Right lobe of liver (tissue), 6 donors: ENCODE measurements around the gene URAD. TPM values are rescaled to one million over a fixed set of nuclear protein-coding genes. Genes with fewer than 3 reads are reported as not detected.
A peak's percentile ranks its signal among the peaks of the same experiment; 100 is the strongest.

ENCODE experiments used
- ATAC-seq, 4 donors: fragments of 200-7000 bp; cut with Tn5 transposase; one replicate each; pipeline ENCODE4 v1.9.1; 2020; ENCODE audit warnings: mild to moderate bottlenecking in 4 of 4, moderate library complexity in 4 of 4
- DNase-seq, 3 donors: peaks; one replicate each; pipeline ENCODE4 v3.0.0-alpha.2; 2020
- H3K27ac ChIP-seq, 3 donors: fragments of 200-600 bp; one replicate each; pipeline ENCODE4 v1.8.0; 2022
- H3K27me3 ChIP-seq, 2 donors: fragments of 200-600 bp; one replicate each; pipeline ENCODE4 v1.8.0; 2022
- H3K36me3 ChIP-seq, 4 donors: fragments of 200-600 bp; sonication (generic) in 1 of 4; one replicate each; pipeline versions ENCODE4 v1.5.1 to v1.8.0; 2017 to 2022; ENCODE audit warnings: control low read depth in 1 of 4
- H3K4me1 ChIP-seq, 4 donors: fragments of 200-600 bp; sonication (generic) in 1 of 4; one replicate each; pipeline versions ENCODE4 v1.5.1 to v1.8.0; 2017 to 2022; ENCODE audit warnings: control low read depth in 1 of 4
- H3K4me3 ChIP-seq, 3 donors: fragments of 200-600 bp; one replicate each; pipeline ENCODE4 v1.8.0; 2022
- H3K9me3 ChIP-seq, 4 donors: fragments of 200-600 bp; sonication (generic) in 1 of 4; one replicate each; pipeline versions ENCODE4 v1.5.1 to v1.8.0; 2017 to 2022; ENCODE audit warnings: control low read depth in 1 of 4
- CTCF ChIP-seq, 4 donors: fragments of 200-600 bp in 3 of 4; fragments of 450-650 bp in 1 of 4; IDR thresholded peaks; one replicate each; pipeline versions ENCODE4 v1.5.1 to v1.8.0; 2016 to 2022; ENCODE audit warnings: antibody characterized with exemption in 4 of 4, mild to moderate bottlenecking in 2 of 4
- POLR2A ChIP-seq: fragments of 450-650 bp; IDR thresholded peaks from one replicate; pipeline ENCODE4 v1.6.1; 2017; ENCODE audit warnings: antibody characterized with exemption, mild to moderate bottlenecking
- WGBS: methylation state at CpG from one replicate; pipeline ENCODE4 v1.1.6; 2018; ENCODE audit warnings: low coverage, low lambda C conversion rate; ENCODE audit not compliant: insufficient coverage; ENCODE audit errors: missing lambda C conversion rate; 5-methylcytosine and 5-hydroxymethylcytosine counted together
- intact Hi-C, 2 donors: fragments of 100-400 bp; cut with DNase I; formaldehyde crosslinking; loops; one replicate each; pipeline versions ENCODE4 v1.11.2 to v1.14.1; 2022
- total RNA-seq, 6 experiments: library from RNA; depleted of rRNA in 2 of 6; stranded (reverse); fragments of >200 nt in 2 of 6; fragmentation: NEBNext Ultra II Directional in 3 of 6; extraction: Animal tissue kit (Norgen Biotek cat#: 25700) in 3 of 6; gene quantifications; one replicate each; pipeline versions ENCODE4 v1.1.0 to v1.2.4, GENCODE V29; 2016 to 2023
- donor health status: DM: no; HTN: yes; CAD: no.
- donor health status: DM: no; HTN: no; CAD: no.
- donor health status: DM: no; HTN: no; CAD: no.
- donor health status: DM: no; HTN: yes; CAD: no.
- donor health status: DM: no; HTN: yes; CAD: no.

Gene URAD
- total RNA-seq, 6 experiments from 2014 or later, result not detected

DNA sequence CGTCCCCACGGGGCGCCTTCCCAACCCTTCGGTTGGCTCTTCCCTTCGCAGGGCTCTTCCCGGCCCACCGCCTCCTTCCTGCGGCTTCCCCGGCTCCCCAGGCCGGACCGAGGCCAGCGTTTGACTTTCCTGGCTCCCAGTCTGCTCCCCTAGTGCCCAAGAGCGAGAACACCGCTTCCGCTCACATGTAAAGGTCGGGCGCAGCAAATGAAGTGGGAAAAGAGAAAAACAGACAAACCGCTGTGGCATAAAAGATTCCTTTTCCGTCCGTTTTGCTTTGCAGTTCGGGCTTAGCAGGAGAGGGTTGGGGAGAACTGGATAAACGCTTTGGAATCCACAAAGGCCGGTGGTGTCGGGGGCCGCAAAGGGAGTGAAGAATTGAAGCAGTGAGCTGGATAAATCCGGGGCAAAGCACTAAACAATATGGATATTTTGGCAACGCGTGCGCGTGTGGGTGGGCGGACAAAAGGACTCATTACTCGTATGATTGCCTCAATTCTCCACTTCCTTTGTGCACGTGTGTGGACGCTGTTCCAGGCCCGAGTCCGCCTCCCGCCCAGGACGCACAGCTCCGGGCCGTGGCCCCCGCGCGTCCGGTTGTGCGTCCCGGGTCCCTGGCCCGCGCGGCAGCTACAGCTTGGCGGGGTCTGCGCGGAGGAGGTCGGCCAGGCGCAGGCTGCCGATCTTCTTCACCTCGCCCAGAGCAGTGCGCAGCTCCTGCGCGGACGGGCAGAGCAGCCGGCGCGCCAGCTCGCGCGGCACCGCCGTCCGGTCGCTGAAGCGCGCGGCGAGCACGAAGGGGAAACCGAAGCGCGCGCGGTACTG lies 10.8 kb downstream of the URAD start:
- no peak overlapping the region for H3K27ac ChIP-seq
- 2% methylated on average over 41 of the region's 80 CpGs for WGBS

DNA sequence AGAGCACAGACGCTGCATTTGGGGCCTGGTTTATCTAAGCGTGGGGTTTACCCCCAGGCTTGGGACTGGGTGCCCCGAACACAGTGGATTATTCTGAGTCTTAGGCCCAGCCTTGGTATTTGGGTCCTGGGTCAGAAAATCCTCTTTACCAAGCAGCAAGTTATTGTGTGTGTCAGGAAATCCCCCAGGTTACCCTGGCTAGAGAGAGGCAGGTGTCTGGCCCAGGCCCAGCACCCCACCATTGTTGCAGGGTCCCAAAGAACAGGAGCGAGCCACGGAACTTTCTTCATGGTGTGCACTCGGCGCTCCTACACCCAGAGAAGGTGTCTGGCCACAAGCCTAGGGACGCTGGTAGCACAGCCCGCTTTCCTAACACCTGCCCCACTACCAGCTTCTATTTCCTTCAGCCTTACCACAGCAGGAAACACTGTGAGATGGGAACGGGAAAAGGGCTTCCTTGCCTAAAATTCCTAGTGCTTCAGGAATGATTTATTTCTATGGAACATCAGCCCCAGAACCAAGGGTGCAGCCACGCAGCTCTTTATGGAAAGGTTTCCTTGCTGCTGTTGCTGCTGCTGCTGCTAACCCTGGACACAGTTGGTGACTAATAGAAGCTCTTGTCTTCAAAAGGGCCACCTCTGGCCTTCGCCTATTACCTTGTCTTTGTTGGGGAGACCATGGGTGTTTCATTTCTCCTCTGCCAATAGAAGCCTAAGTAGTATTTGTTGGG lies 12.0 kb downstream of the URAD start:
- H3K36me3 ChIP-seq, result no peaks in the 10 kb centered on the region
- no peak overlapping the region for H3K27ac ChIP-seq
- TF ChIP-seq POLR2A (no peak), CTCF (IDR thresholded peaks at IDR 0.05) (no peak)
- H3K9me3 ChIP-seq, result no peaks in the 10 kb centered on the region
- H3K4me1 ChIP-seq, result peaks cover 0 to 21% (median 4%) of the 10 kb centered on the region in 4 donors
- ATAC-seq (no peak), DNase-seq (peak in 1 of 3 donors; percentile 23)
- peaks cover 12 to 48% of the 10 kb centered on the region in 2 donors for H3K27me3 ChIP-seq
- H3K4me3 ChIP-seq, result no peak overlapping the region
- 19% methylated on average over 10 of the region's 12 CpGs for WGBS
- intact Hi-C loops, result no loop called here

More for the DNA sequence above, 10.8 kb downstream of the URAD start:
- intact Hi-C loops, result no loop called here
- ATAC-seq (no peak), DNase-seq (peak in 1 of 3 donors; percentile 31)
- Histone ChIP-seq H3K36me3 (no peaks in the 10 kb centered on the region), H3K27me3 (peaks cover 12 to 50% of the 10 kb centered on the region in 2 donors), H3K9me3 (no peaks in the 10 kb centered on the region), H3K4me3 (no peak overlapping the region), H3K4me1 (peaks cover 0 to 21% (median 4%) of the 10 kb centered on the region in 4 donors)
- TF ChIP-seq POLR2A (no peak), CTCF (IDR thresholded peaks at IDR 0.05) (no peak)

DNA sequence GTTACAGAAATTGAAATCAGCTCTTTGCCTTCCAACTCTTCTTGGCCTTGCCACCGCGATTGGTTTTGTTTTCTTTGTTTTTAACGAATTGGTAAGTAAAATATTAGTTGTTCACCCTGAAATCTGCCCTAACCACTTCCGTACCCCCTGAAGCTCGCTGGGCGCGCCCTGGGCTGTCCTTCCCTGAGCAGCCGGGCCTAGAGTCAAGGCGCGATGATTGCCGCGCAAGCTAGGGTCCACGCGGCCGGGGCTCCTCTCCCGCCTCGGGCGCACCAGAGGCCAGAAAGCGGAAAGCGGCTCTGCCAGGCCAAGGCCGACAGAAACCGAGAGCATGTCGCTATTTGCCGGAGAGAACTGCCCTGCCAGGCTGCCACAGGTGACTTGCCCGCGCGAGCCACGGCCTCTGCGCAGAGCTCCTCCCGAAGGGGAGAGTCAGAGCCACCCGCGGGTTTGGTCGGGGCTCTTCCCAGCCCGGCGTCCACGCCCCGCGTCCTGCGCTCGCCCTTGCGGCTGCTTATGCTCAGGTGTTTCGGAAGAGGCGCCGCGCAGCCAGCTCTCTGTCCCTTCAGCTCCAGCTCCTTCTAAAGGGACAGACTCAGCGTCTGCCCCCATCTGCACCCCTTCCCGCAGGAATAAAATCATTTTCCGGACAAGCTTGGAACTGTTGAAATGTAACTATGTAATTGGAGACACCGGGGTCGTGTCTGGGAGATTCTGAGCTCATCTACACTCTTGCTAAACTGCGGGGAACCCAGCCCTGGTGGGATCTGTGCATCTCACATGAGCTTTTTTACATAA lies 12.7 kb downstream of the URAD start:
- Histone ChIP-seq H3K4me1 (peaks cover 0 to 21% (median 4%) of the 10 kb centered on the region in 4 donors), H3K4me3 (no peak overlapping the region), H3K27me3 (peaks cover 12 to 47% of the 10 kb centered on the region in 2 donors), H3K27ac (no peak overlapping the region), H3K36me3 (no peaks in the 10 kb centered on the region), H3K9me3 (no peaks in the 10 kb centered on the region)
- DNase-seq, result peak in 1 of 3 donors; percentile 41
- TF ChIP-seq CTCF (IDR thresholded peaks at IDR 0.05) (no peak), POLR2A (no peak)
- intact Hi-C loops, result no loop called here
- peak in 1 of 4 donors; percentile 8 for ATAC-seq
- 5% methylated on average over 23 of the region's 51 CpGs for WGBS

DNA sequence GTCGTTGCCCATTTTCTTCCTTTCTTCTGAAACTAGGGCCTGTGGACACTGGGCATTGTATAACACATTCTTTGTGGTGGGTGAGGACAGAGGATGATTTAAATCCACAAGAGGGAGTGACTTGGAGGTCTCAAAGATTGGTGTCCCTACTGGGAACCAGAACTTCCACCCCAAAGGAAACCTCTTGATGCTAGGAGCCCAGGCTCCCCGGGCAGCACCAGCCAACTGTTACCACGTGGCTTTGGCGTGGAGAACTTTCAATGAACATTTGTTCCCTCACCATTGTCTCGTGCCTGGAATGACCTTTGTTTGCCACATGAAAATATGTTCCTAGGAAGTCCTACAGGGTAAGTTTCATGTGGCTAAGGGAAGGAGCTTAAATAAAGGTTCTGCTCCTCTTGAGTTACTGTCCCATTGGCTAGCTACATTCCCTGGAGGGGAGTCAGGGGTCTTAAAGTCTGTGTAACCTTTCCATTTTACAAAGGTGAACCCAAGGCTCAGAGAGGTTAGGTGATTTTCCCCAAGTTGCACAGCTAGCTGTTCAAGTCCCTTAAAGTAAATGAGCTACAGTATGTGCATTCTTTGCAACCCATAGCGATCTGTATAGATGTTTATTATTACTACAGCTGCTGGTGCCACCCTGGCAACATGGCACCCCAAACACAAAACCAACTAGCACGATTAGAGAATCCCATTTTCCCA lies 14.4 kb downstream of the URAD start:
- intact Hi-C loops, result no loop called here
- Histone ChIP-seq H3K27ac (no peak overlapping the region), H3K36me3 (no peaks in the 10 kb centered on the region), H3K27me3 (peaks cover 12 to 36% of the 10 kb centered on the region in 2 donors), H3K4me1 (peaks cover 0 to 8% (median 0%) of the 10 kb centered on the region in 4 donors), H3K4me3 (no peak overlapping the region), H3K9me3 (no peaks in the 10 kb centered on the region)
- TF ChIP-seq POLR2A (no peak), CTCF (IDR thresholded peaks at IDR 0.05) (no peak)
- ATAC-seq, result no peak
- 20% methylated on average over 6 of the region's 7 CpGs for WGBS
- DNase-seq, result no peak
